Tibial artery (tissue), 4 donors: ENCODE measurements around the gene TENT5A.
A peak's percentile ranks its signal among the peaks of the same experiment; 100 is the strongest.

Source experiments
- DNase-seq, 2 donors: peaks; one replicate each; pipeline ENCODE4 v3.0.0-alpha.2; 2019
- H3K27ac ChIP-seq, 2 donors: fragments of 200-600 bp; sonication (generic) in 1 of 2; 1 replicate in 1 of 2; 2 replicates in 1 of 2; pipeline ENCODE4 v1.5.1; 2018 to 2019; ENCODE audit warnings: mild to moderate bottlenecking in 1 of 2
- H3K27me3 ChIP-seq, 2 donors: fragments of 200-600 bp; sonication (generic) in 1 of 2; one replicate each; pipeline versions ENCODE4 v1.5.1 to v1.6.0; 2016 to 2019
- H3K36me3 ChIP-seq, 3 donors: fragments of 200-600 bp; sonication (generic) in 2 of 3; one replicate each; pipeline ENCODE4 v1.5.1; 2016 to 2019; ENCODE audit warnings: mild to moderate bottlenecking in 2 of 3
- H3K4me1 ChIP-seq, 4 donors: fragments of 200-600 bp; sonication (generic) in 2 of 4; 1 replicate in 3 of 4; 2 replicates in 1 of 4; pipeline ENCODE4 v1.5.1; 2016 to 2019
- H3K4me3 ChIP-seq, 2 donors: fragments of 200-600 bp; sonication (generic) in 1 of 2; 1 replicate in 1 of 2; 2 replicates in 1 of 2; pipeline ENCODE4 v1.5.1; 2018 to 2019; ENCODE audit warnings: mild to moderate bottlenecking in 2 of 2
- H3K9me3 ChIP-seq, 3 donors: fragments of 200-600 bp; sonication (generic) in 1 of 3; one replicate each; pipeline ENCODE4 v1.5.1; 2016 to 2019
- CTCF ChIP-seq, 2 experiments: fragments of 200-600 bp in 1 of 2; fragments of 450-650 bp in 1 of 2; IDR thresholded peaks; one replicate each; pipeline ENCODE4 v1.5.1; 2017 to 2019; ENCODE audit warnings: antibody characterized with exemption in 2 of 2, mild to moderate bottlenecking in 1 of 2, moderate library complexity in 1 of 2
- intact Hi-C: fragments of 100-400 bp; cut with DNase I; formaldehyde crosslinking; loops from one replicate; pipeline ENCODE4 v1.15.0; 2023; ENCODE audit warnings: low total_unique reads

The TENT5A gene

GRCh38 chr6:81766482-81767069 lies 14.1 kb upstream of the TENT5A start:
- H3K27me3 ChIP-seq: no peaks in the 10 kb centered on the region
- no peak for TF ChIP-seq CTCF (IDR thresholded peaks at IDR 0.05)
- H3K27ac ChIP-seq: peak overlapping the region; percentile 33 to 65
- no peaks in the 10 kb centered on the region for H3K36me3 ChIP-seq
- H3K9me3 ChIP-seq: no peaks in the 10 kb centered on the region
- no peak overlapping the region for H3K4me3 ChIP-seq
- intact Hi-C loops: no loop called here
- no peak for DNase-seq
- H3K4me1 ChIP-seq: peaks cover 0 to 20% (median 17%) of the 10 kb centered on the region in 4 donors

GRCh38 chr6:81764531-81764930 lies 12.1 kb upstream of the TENT5A start:
- H3K27me3 ChIP-seq: no peaks in the 10 kb centered on the region
- H3K4me1 ChIP-seq: peaks cover 0 to 20% (median 17%) of the 10 kb centered on the region in 4 donors
- DNase-seq: no peak
- H3K36me3 ChIP-seq: no peaks in the 10 kb centered on the region
- H3K4me3 ChIP-seq: no peak overlapping the region
- H3K27ac ChIP-seq: no peak overlapping the region
- H3K9me3 ChIP-seq: no peaks in the 10 kb centered on the region
- intact Hi-C loops: no loop called here
- TF ChIP-seq CTCF (IDR thresholded peaks at IDR 0.05): no peak

DNA sequence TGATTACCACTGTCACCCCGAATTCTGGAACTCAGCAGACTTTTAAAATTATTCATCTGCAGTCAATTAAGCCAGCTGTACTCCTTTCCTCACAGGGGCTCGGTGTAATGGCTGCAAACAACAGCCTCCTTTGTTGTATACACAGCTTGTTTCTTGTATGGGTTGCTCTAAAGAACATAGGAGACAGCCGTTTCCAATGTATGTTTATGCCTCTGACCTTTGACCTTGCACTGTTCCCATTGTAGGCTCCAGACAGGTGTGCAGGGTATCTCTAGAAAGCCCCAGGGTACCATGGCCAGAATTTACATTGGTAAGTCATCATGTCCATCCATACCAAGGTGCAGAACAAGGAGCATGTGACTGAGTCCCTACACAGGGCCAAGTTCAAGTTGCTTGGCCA lies 11.5 kb upstream of the TENT5A start:
- H3K9me3 ChIP-seq: no peaks in the 10 kb centered on the region
- no peak for TF ChIP-seq CTCF (IDR thresholded peaks at IDR 0.05)
- no peaks in the 10 kb centered on the region for H3K27me3 ChIP-seq
- no peaks in the 10 kb centered on the region for H3K36me3 ChIP-seq
- H3K4me3 ChIP-seq: no peak overlapping the region
- peaks cover 0 to 20% (median 17%) of the 10 kb centered on the region in 4 donors for H3K4me1 ChIP-seq
- intact Hi-C loops: no loop called here
- DNase-seq: no peak
- no peak overlapping the region for H3K27ac ChIP-seq

DNA sequence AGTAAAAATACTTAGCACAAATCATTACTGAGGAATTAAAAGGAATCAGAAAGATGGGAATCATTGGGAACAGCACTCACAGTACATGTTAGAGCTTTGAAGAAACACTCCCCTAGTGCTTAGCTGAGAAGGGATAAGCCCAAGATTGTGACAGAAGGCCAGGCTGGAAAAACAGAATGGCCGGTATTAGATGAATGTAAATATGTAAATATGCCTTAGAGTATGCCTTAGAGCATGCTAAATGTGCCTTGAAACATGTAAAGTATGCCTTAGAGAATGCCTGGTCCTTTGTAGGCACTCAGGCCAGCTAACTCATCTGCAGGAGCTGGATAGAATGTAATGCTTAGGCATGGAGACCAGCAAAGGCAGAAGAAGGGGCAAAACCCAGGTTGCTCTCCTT lies 10.6 kb upstream of the TENT5A start:
- no peak overlapping the region for H3K27ac ChIP-seq
- intact Hi-C loops: no loop called here
- H3K36me3 ChIP-seq: no peaks in the 10 kb centered on the region
- no peak for TF ChIP-seq CTCF (IDR thresholded peaks at IDR 0.05)
- H3K27me3 ChIP-seq: no peaks in the 10 kb centered on the region
- H3K9me3 ChIP-seq: no peaks in the 10 kb centered on the region
- no peak overlapping the region for H3K4me3 ChIP-seq
- peaks cover 0 to 20% (median 17%) of the 10 kb centered on the region in 4 donors for H3K4me1 ChIP-seq
- no peak for DNase-seq

DNA sequence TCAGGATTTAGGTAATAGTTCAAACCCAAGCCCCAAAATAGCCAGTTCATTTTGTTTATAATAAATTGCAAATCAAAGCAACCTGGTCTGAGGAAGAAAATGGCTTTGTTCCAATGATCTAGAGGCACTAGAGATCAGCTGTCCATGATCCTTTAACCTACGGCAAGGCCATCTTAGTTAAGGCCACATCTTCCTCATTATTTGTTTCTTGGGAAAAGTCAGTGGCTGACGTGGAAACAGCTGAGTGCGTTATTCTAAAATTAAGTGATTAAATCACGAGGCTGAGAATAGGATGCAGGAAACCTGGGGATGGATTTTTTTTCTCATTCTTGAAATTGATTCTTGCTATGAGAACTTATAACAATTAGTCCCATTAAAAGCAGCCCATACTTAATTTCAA lies 10.1 kb upstream of the TENT5A start:
- no peaks in the 10 kb centered on the region for H3K36me3 ChIP-seq
- no peaks in the 10 kb centered on the region for H3K27me3 ChIP-seq
- DNase-seq: no peak
- H3K4me1 ChIP-seq: peaks cover 0 to 18% (median 15%) of the 10 kb centered on the region in 4 donors
- no peak for TF ChIP-seq CTCF (IDR thresholded peaks at IDR 0.05)
- H3K9me3 ChIP-seq: no peaks in the 10 kb centered on the region
- no peak overlapping the region for H3K27ac ChIP-seq
- intact Hi-C loops: no loop called here
- no peak overlapping the region for H3K4me3 ChIP-seq

DNA sequence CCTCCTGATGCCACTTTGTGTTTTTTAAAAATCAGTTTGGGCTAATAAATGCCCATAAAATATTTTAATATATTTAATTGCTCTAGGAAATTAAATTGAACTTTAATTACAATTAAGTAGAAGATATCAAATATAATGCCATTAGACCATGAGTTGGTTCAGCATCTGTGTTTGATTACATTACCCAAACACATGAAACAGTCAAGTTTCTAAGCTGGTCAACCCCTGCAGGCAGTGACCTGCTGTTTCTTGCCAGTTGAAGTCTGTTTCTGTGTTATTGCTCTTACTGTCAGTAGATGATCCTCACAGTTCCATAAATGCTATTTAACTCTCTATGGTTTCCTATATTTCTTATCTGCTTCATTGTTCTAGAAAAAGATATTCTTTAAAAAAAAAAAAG lies 9.7 kb upstream of the TENT5A start:
- Histone ChIP-seq H3K27me3 (no peaks in the 10 kb centered on the region), H3K36me3 (no peaks in the 10 kb centered on the region)
- intact Hi-C loops: no loop called here

More for the DNA sequence above, 9.7 kb upstream of the TENT5A start:
- Histone ChIP-seq H3K4me1 (peaks cover 0 to 13% (median 11%) of the 10 kb centered on the region in 4 donors), H3K27ac (no peak overlapping the region), H3K4me3 (no peak overlapping the region), H3K9me3 (no peaks in the 10 kb centered on the region)
- DNase-seq: no peak
- TF ChIP-seq CTCF (IDR thresholded peaks at IDR 0.05): no peak
